Adrenal gland (tissue), 12 donors: ENCODE measurements around the gene ZBTB42. TPM values are rescaled to one million over a fixed set of nuclear protein-coding genes. Genes with fewer than 3 reads are reported as not detected.

ENCODE experiments used
- DNase-seq, 7 donors: peaks; one replicate each; pipeline ENCODE4 v3.0.0-alpha.2; 2019 to 2020
- H3K27ac ChIP-seq, 5 donors: fragments of 200-600 bp; sonication (generic) in 4 of 5; 1 replicate in 3 of 5; 2 replicates in 2 of 5; pipeline versions ENCODE4 v1.5.1 to v1.8.0; 2016 to 2020; ENCODE audit warnings: mild to moderate bottlenecking in 1 of 5
- H3K27me3 ChIP-seq: fragments of 200-600 bp; 2 replicates; pipeline ENCODE4 v1.8.0; 2021
- H3K36me3 ChIP-seq, 2 donors: fragments of 200-600 bp; replicated peaks in 1 of 2; 1 replicate in 1 of 2; 2 replicates in 1 of 2; pipeline versions ENCODE4 v1.5.1 to v1.8.0; 2018 to 2022
- H3K4me1 ChIP-seq, 2 donors: fragments of 200-600 bp; replicated peaks in 1 of 2; 1 replicate in 1 of 2; 2 replicates in 1 of 2; pipeline versions ENCODE4 v1.5.1 to v1.8.0; 2018 to 2021
- H3K4me3 ChIP-seq, 4 donors: fragments of 200-600 bp; sonication (generic) in 3 of 4; one replicate each; pipeline ENCODE4 v1.5.1; 2016 to 2018
- H3K9me3 ChIP-seq, 3 donors: fragments of 200-600 bp; sonication (generic) in 1 of 3; replicated peaks in 1 of 3; 1 replicate in 2 of 3; 2 replicates in 1 of 3; pipeline versions ENCODE4 v1.5.1 to v1.8.0; 2016 to 2021
- CTCF ChIP-seq, 6 experiments: fragments of 450-650 bp in 4 of 6; fragments of 200-600 bp in 2 of 6; sonication (generic) in 1 of 6; IDR thresholded peaks; 1 replicate in 5 of 6; 2 replicates in 1 of 6; pipeline versions ENCODE4 v1.5.1 to v1.8.0; 2016 to 2021; ENCODE audit warnings: antibody characterized with exemption in 6 of 6, mild to moderate bottlenecking in 2 of 6, moderate library complexity in 1 of 6
- POLR2A ChIP-seq, 2 donors: fragments of 450-650 bp; IDR thresholded peaks; one replicate each; pipeline ENCODE4 v1.6.1; 2017; ENCODE audit warnings: antibody characterized with exemption in 2 of 2, mild to moderate bottlenecking in 2 of 2, moderate library complexity in 1 of 2
- WGBS, 4 donors: extraction: QIAGEN DNeasy Blood & Tissue Kit in 2 of 4; methylation state at CpG; one replicate each; pipeline versions ENCODE4 v1.1.5 to v1.1.7; 2013 to 2017; 5-methylcytosine and 5-hydroxymethylcytosine counted together
- intact Hi-C, 2 donors: fragments of 100-400 bp; cut with DNase I; formaldehyde crosslinking; loops; one replicate each; pipeline versions ENCODE4 v1.14.1 to v1.15.0; 2022 to 2023
- polyA plus RNA-seq, 3 donors: library from polyadenylated mRNA; stranded (reverse); fragments of 200-250 nt in 2 of 3; fragments of 350-450 nt in 1 of 3; fragmentation: Illumina TruSeq in 1 of 3; extraction: RNeasy Lipid Tissue Mini Kit (QIAGEN cat#74804) in 1 of 3; gene quantifications; one replicate each; pipeline ENCODE4 v1.2.3, GENCODE V29; 2013 to 2014
- total RNA-seq, 9 donors: library from RNA; depleted of rRNA in 4 of 9; stranded (reverse); fragments of >200 nt in 4 of 9; fragments of 120-200 nt in 1 of 9; fragmentation: NEBNext Ultra II Directional in 1 of 9; extraction: Animal tissue kit (Norgen Biotek cat#: 25700) in 1 of 9; gene quantifications; one replicate each; pipeline versions ENCODE4 v1.1.0 to v1.2.4, GENCODE V29; 2013 to 2023
- donor health status: healthy with polysubstance abuse.
- donor health status: Bipolar disorder and iron deficiency.
- donor health status: DM: yes; HTN: yes; CAD: no.
- donor health status: DM: no; HTN: no; CAD: no.
- donor health status: DM: no; HTN: no; CAD: no.
- donor health status: DM: yes; HTN: yes; CAD: no.

ZBTB42 gene
- total and polyA plus RNA-seq, 12 donors, result 0.61 to 13.9 (median 5.4) TPM

GRCh38 chr14:104773505-104774452, 27.1 kb upstream of the ZBTB42 start:
- no peak overlapping the region for H3K4me3 ChIP-seq
- H3K27ac ChIP-seq, result no peak overlapping the region
- intact Hi-C loops, result loop anchor here (5.0 kb wide), 1 partner anchor 49 kb away; no protein-coding TSS in a partner anchor
- TF ChIP-seq CTCF (IDR thresholded peaks at IDR 0.05) (no peak), POLR2A (IDR thresholded peaks at IDR 0.05) (no peak)
- WGBS, 4 donors, result 89 to 97% (median 93%) methylated on average over 22 to 46 of the region's 46 CpGs
- peaks cover 0 to 55% of the 10 kb centered on the region in 2 donors for H3K36me3 ChIP-seq
- H3K4me1 ChIP-seq, result peaks cover 0 to 2% of the 10 kb centered on the region in 2 donors
- no peak for DNase-seq
- no peaks in the 10 kb centered on the region for H3K27me3 ChIP-seq
- no peaks in the 10 kb centered on the region for H3K9me3 ChIP-seq

- no peak overlapping the region for H3K27ac ChIP-seq
- H3K36me3 ChIP-seq, result peaks cover 0 to 55% of the 10 kb centered on the region in 2 donors
- intact Hi-C loops, result loop anchor here (5.0 kb wide), 1 partner anchor 48 kb away; no protein-coding TSS in a partner anchor
- TF ChIP-seq CTCF (IDR thresholded peaks at IDR 0.05) (no peak), POLR2A (IDR thresholded peaks at IDR 0.05) (no peak)
- no peaks in the 10 kb centered on the region for H3K27me3 ChIP-seq
- 86 to 96% (median 93%) methylated on average over 7 to 20 of the region's 20 CpGs for WGBS, 4 donors
- DNase-seq, result no peak
- H3K9me3 ChIP-seq, result no peaks in the 10 kb centered on the region
- H3K4me1 ChIP-seq, result no peaks in the 10 kb centered on the region
- no peak overlapping the region for H3K4me3 ChIP-seq
Measured at GRCh38 chr14:104774453-104775072, 26.3 kb upstream of the ZBTB42 start.

- peaks cover 0 to 60% of the 10 kb centered on the region in 2 donors for H3K36me3 ChIP-seq
- no peaks in the 10 kb centered on the region for H3K4me1 ChIP-seq
- DNase-seq, result no peak
- intact Hi-C loops, result no loop called here
- H3K27me3 ChIP-seq, result no peaks in the 10 kb centered on the region
- WGBS, 4 donors, result 91 to 94% (median 93%) methylated on average over 6 to 13 of the region's 13 CpGs
- H3K9me3 ChIP-seq, result no peaks in the 10 kb centered on the region
- no peak for TF ChIP-seq CTCF (IDR thresholded peaks at IDR 0.05)
- TF ChIP-seq POLR2A (IDR thresholded peaks at IDR 0.05), result no peak
- H3K27ac ChIP-seq, result no peak overlapping the region
- no peak overlapping the region for H3K4me3 ChIP-seq
Measured at GRCh38 chr14:104775073-104775489, 25.8 kb upstream of the ZBTB42 start.

GRCh38 chr14:104776481-104776880, 24.4 kb upstream of the ZBTB42 start:
- H3K4me1 ChIP-seq, result no peaks in the 10 kb centered on the region
- H3K9me3 ChIP-seq, result no peaks in the 10 kb centered on the region
- no peak overlapping the region for H3K27ac ChIP-seq
- WGBS, 4 donors, result 96 to 100% (median 97%) methylated on average over 5 to 15 of the region's 15 CpGs
- intact Hi-C loops, result no loop called here
- no peak for DNase-seq
- H3K27me3 ChIP-seq, result no peaks in the 10 kb centered on the region
- no peak for TF ChIP-seq CTCF (IDR thresholded peaks at IDR 0.05)
- TF ChIP-seq POLR2A (IDR thresholded peaks at IDR 0.05), result no peak
- H3K4me3 ChIP-seq, result no peak overlapping the region
- H3K36me3 ChIP-seq, result peaks cover 0 to 61% of the 10 kb centered on the region in 2 donors
